IMR-90 (cell line): ENCODE results near the gene LIN37. TPM values are rescaled to one million over a fixed set of nuclear protein-coding genes. Genes with fewer than 3 reads are reported as not detected.

Experiments
- ATAC-seq: fragments of 200-7000 bp; cut with Tn5 transposase; 2 replicates; pipeline ENCODE4 v1.9.1; 2020; ENCODE audit warnings: low read depth, mild to moderate bottlenecking, moderate library complexity
- BruUV-seq: library from RNA; stranded (reverse); fragments of 400-500 nt; replicated peaks from 2 replicates; lab custom pipeline; 2021; lab: Mats Ljungman, UMichigan
- CTCF ChIA-PET: fragments of 300-600 bp; formaldehyde crosslinking; extraction: SDS; loops from one replicate; lab custom pipeline; 2021; ENCODE audit warnings: antibody characterized with exemption; lab: Yijun Ruan, JAX
- POLR2A ChIA-PET: fragments of 300-600 bp; sonication (Branson Sonifier 250); formaldehyde crosslinking; loops from one replicate; lab custom pipeline; 2022; ENCODE audit warnings: antibody characterized with exemption; ENCODE audit not compliant: unreplicated experiment; lab: Charles Lee
- DNase-seq: peaks from one replicate; pipeline ENCODE4 v3.0.0; 2013
- H2AFZ ChIP-seq: replicated peaks from 2 replicates; pipeline ENCODE3; 2013; ENCODE audit warnings: low read length, mild to moderate bottlenecking; ENCODE audit not compliant: poor library complexity
- H2AK5ac ChIP-seq: 2 replicates; pipeline ENCODE4 v1.6.1; 2013; ENCODE audit warnings: low read depth, low read length, inconsistent platforms
- H2AK9ac ChIP-seq: replicated peaks from 2 replicates; pipeline ENCODE3; 2013; ENCODE audit warnings: mild to moderate bottlenecking, low read depth, low read length, moderate library complexity; ENCODE audit not compliant: poor library complexity
- H2BK120ac ChIP-seq: 2 replicates; pipeline ENCODE4 v1.6.1; 2013; ENCODE audit warnings: low read depth, low read length, inconsistent platforms
- H2BK15ac ChIP-seq: 3 replicates; pipeline ENCODE4 v1.6.1; 2013; ENCODE audit warnings: low read depth, low read length, inconsistent platforms
- H2BK20ac ChIP-seq: 2 replicates; pipeline ENCODE4 v1.6.1; 2013; ENCODE audit warnings: low read depth, mild to moderate bottlenecking, inconsistent platforms, low read length, moderate library complexity
- H2BK5ac ChIP-seq: 2 replicates; pipeline ENCODE4 v1.6.1; 2013; ENCODE audit warnings: mild to moderate bottlenecking, low read depth, low read length, inconsistent platforms; ENCODE audit not compliant: poor library complexity, severe bottlenecking
- H3K14ac ChIP-seq: replicated peaks from 2 replicates; pipeline ENCODE4 v1.6.1; 2013; ENCODE audit warnings: low read depth, low read length, inconsistent platforms
- H3K18ac ChIP-seq: 2 replicates; pipeline ENCODE4 v1.6.1; 2013; ENCODE audit warnings: low read depth, low read length, control low read depth
- H3K23ac ChIP-seq: 2 replicates; pipeline ENCODE4 v1.6.1; 2013; ENCODE audit warnings: low read depth, low read length, inconsistent platforms
- H3K27ac ChIP-seq: 2 replicates; pipeline ENCODE4 v1.5.1; 2013; ENCODE audit warnings: mild to moderate bottlenecking, control low read depth, low read length; ENCODE audit not compliant: insufficient read depth
- H3K27me3 ChIP-seq: 2 replicates; pipeline ENCODE4 v1.6.1; 2013; ENCODE audit warnings: low read length; ENCODE audit not compliant: control insufficient read depth, insufficient read depth
- H3K36me3 ChIP-seq: 2 replicates; pipeline ENCODE4 v1.6.1; 2013; ENCODE audit warnings: low read length, mixed read lengths; ENCODE audit not compliant: control insufficient read depth, insufficient read depth
- H3K4ac ChIP-seq: 2 replicates; pipeline ENCODE4 v1.6.1; 2013; ENCODE audit warnings: low read depth, low read length, inconsistent platforms
- H3K4me1 ChIP-seq: 2 replicates; pipeline ENCODE4 v1.6.1; 2013; ENCODE audit warnings: low read length, mixed read lengths; ENCODE audit not compliant: control insufficient read depth, insufficient read depth
- H3K4me2 ChIP-seq: 2 replicates; pipeline ENCODE4 v1.6.1; 2013; ENCODE audit warnings: low read depth, mild to moderate bottlenecking, control low read depth, low read length, moderate library complexity
- H3K4me3 ChIP-seq: 2 replicates; pipeline ENCODE4 v1.5.1; 2013; ENCODE audit warnings: low read depth, mild to moderate bottlenecking, control low read depth, low read length, moderate library complexity; ENCODE audit not compliant: insufficient read depth
- H3K56ac ChIP-seq: 2 replicates; pipeline ENCODE4 v1.6.1; 2013; ENCODE audit warnings: low read length, inconsistent platforms; ENCODE audit not compliant: insufficient read depth; ENCODE audit errors: extremely low read depth
- H3K79me1 ChIP-seq, 2 experiments: 2 replicates each; pipeline ENCODE4 v1.6.1; 2013; ENCODE audit warnings: low read length in 2 of 2, inconsistent platforms in 1 of 2, low read depth in 1 of 2
- H3K9ac ChIP-seq: 2 replicates; pipeline ENCODE4 v1.6.1; 2013; ENCODE audit warnings: low read depth, low read length, control low read depth
- H3K9me1 ChIP-seq: 2 replicates; pipeline ENCODE4 v1.6.1; 2013; ENCODE audit warnings: low read length, inconsistent platforms; ENCODE audit not compliant: insufficient read depth
- H3K9me3 ChIP-seq: 2 replicates; pipeline ENCODE4 v1.6.1; 2013; ENCODE audit warnings: low read length; ENCODE audit not compliant: control insufficient read depth, insufficient read depth
- H4K20me1 ChIP-seq: 2 replicates; pipeline ENCODE4 v1.6.1; 2013; ENCODE audit warnings: low read length, inconsistent platforms; ENCODE audit not compliant: insufficient read depth
- H4K5ac ChIP-seq: 2 replicates; pipeline ENCODE4 v1.6.1; 2013; ENCODE audit warnings: mild to moderate bottlenecking, low read depth, low read length, control low read depth
- H4K8ac ChIP-seq, 2 experiments: 2 replicates each; pipeline ENCODE4 v1.6.1; 2013; ENCODE audit warnings: low read depth in 2 of 2, low read length in 2 of 2, control low read depth in 1 of 2, inconsistent platforms in 1 of 2
- H4K91ac ChIP-seq: 2 replicates; pipeline ENCODE4 v1.6.1; 2013; ENCODE audit warnings: low read depth, low read length, inconsistent platforms; ENCODE audit not compliant: insufficient read depth
- BHLHE40 ChIP-seq: fragments of 150-350 bp; IDR thresholded peaks from 2 replicates; pipeline ENCODE4 v1.6.1; 2016; ENCODE audit warnings: mild to moderate bottlenecking, low read depth, low read length
- CHD1 ChIP-seq: IDR thresholded peaks from 2 replicates; pipeline ENCODE4 v1.6.1; 2012; ENCODE audit warnings: low read depth, low read length, improper control_type of control experiment
- FOS ChIP-seq: fragments of 150-350 bp; IDR thresholded peaks from 2 replicates; pipeline ENCODE4 v1.6.1; 2016; ENCODE audit warnings: low read depth, low read length
- MAFK ChIP-seq: IDR thresholded peaks from 2 replicates; pipeline ENCODE4 v1.6.1; 2012; ENCODE audit warnings: low read depth, low read length, improper control_type of control experiment
- MAZ ChIP-seq: IDR thresholded peaks from 2 replicates; pipeline ENCODE4 v1.6.1; 2012; ENCODE audit warnings: low read depth, mild to moderate bottlenecking, low read length, improper control_type of control experiment, moderate library complexity, borderline replicate concordance
- POLR2A ChIP-seq: IDR thresholded peaks from 2 replicates; pipeline ENCODE4 v1.6.1; 2012; ENCODE audit warnings: mild to moderate bottlenecking, low read depth, low read length
- RAD21 ChIP-seq: IDR thresholded peaks from 2 replicates; pipeline ENCODE4 v1.6.1; 2012; ENCODE audit warnings: low read length, improper control_type of control experiment
- RCOR1 ChIP-seq: IDR thresholded peaks from 2 replicates; pipeline ENCODE4 v1.6.1; 2012; ENCODE audit warnings: mild to moderate bottlenecking, low read length, improper control_type of control experiment; ENCODE audit not compliant: insufficient replicate concordance
- RFX5 ChIP-seq: IDR thresholded peaks from 2 replicates; pipeline ENCODE4 v1.8.0; 2012; ENCODE audit warnings: low read depth, mild to moderate bottlenecking, low read length, moderate library complexity
- SMC3 ChIP-seq: fragments of 150-350 bp; IDR thresholded peaks from 2 replicates; pipeline ENCODE4 v1.6.1; 2016; ENCODE audit warnings: low read depth, mild to moderate bottlenecking, antibody characterized with exemption, low read length, moderate library complexity
- WGBS, 2 experiments: methylation state at CpG; one replicate each; pipeline versions ENCODE4 v1.1.5 to v1.1.7; 2013; ENCODE audit warnings: missing lambda C conversion rate in 2 of 2; ENCODE audit not compliant: insufficient read length in 1 of 2; ENCODE audit errors: extremely low coverage in 2 of 2; 5-methylcytosine and 5-hydroxymethylcytosine counted together
- dilution Hi-C: fragments of 300-500 bp; cut with HindIII; formaldehyde crosslinking; loops from one replicate; pipeline ENCODE4 v1.14.3; 2018; ENCODE audit warnings: low sequenced_read_pairs; ENCODE audit not compliant: unreplicated experiment
- in situ Hi-C: fragments of 300-500 bp; cut with MboI; formaldehyde crosslinking; loops from 3 replicates; pipeline ENCODE4 v1.14.3; 2019; ENCODE audit warnings: low sequenced_read_pairs, inconsistent platforms, mixed read lengths
- intact Hi-C: fragments of 100-400 bp; cut with micrococcal nuclease; formaldehyde crosslinking; loops from 2 replicates; pipeline ENCODE4 v1.10.0; 2022
- polyA plus RNA-seq, 3 experiments: library from polyadenylated mRNA; depleted of rRNA; stranded (reverse); fragments of >200 nt; gene quantifications; 2 replicates each; pipeline ENCODE4 v1.2.3, GENCODE V29; 2012; ENCODE audit warnings: low replicate concordance in 1 of 3
- total RNA-seq: library from RNA; depleted of rRNA; stranded (reverse); fragments of >200 nt; gene quantifications from 2 replicates; pipeline ENCODE4 v1.2.3, GENCODE V29; 2012
- TF ChIP-seq, protein P1 (sequence below): conservative IDR thresholded peaks from 2 replicates; pipeline ENCODE4 v1.5.1; 2012; ENCODE audit warnings: mild to moderate bottlenecking, low read depth, low read length, improper control_type of control experiment
- TF ChIP-seq, protein P2 (sequence below): fragments of 150-350 bp; IDR thresholded peaks from 2 replicates; pipeline ENCODE4 v1.6.1; 2017; ENCODE audit warnings: mild to moderate bottlenecking, antibody characterized with exemption, low read length, low read depth
- TF ChIP-seq, protein P3 (sequence below): fragments of 150-350 bp; IDR thresholded peaks from 2 replicates; pipeline ENCODE4 v1.6.1; 2016; ENCODE audit warnings: low read depth, mild to moderate bottlenecking, low read length, moderate library complexity, borderline replicate concordance

Gene LIN37
- total and polyA plus RNA-seq, 2 of the 4 experiments (the other 2 are of a cell fraction): 12.7 to 23.1 TPM

DNA sequence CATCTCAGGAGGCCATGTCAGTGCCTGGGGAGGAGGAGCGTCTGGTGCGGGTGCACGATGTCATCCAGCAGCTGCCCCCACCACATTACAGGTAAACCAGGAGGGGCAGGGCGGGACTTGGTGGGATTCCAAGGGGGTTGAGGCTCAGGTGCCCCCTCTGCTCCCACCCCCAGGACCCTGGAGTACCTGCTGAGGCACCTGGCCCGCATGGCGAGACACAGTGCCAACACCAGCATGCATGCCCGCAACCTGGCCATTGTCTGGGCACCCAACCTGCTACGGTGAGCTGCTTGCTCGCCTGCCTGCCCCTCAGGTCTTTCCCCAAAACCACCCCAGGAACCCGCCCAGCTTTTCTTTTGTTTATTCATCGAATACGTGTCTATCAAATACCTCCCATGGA, 34.2 kb downstream of the LIN37 start:
- Histone ChIP-seq H2AK9ac (no peak overlapping the region), H2BK5ac (no peak overlapping the region), H4K20me1 (no peaks in the 10 kb centered on the region), H3K56ac (no peak overlapping the region), H3K9me1 (no peaks in the 10 kb centered on the region), H4K91ac (no peak overlapping the region), H3K4me3 (no peak overlapping the region), H3K14ac (no peak overlapping the region), H2BK15ac (no peak overlapping the region), H3K4me1 (no peaks in the 10 kb centered on the region), H3K27me3 (no peaks in the 10 kb centered on the region), H3K18ac (no peak overlapping the region), H3K23ac (no peak overlapping the region), H3K4me2 (no peak overlapping the region), H4K5ac (no peak overlapping the region), H2AFZ (no peak overlapping the region), H3K27ac (no peak overlapping the region), H3K79me1 (no peaks in the 10 kb centered on the region), H3K9me3 (no peaks in the 10 kb centered on the region), H3K9ac (no peak overlapping the region), H3K4ac (no peak overlapping the region), H2BK120ac (no peak overlapping the region), H4K8ac (no peak overlapping the region), H2BK20ac (no peak overlapping the region), H3K36me3 (peaks cover 16% of the 10 kb centered on the region), H2AK5ac (no peak overlapping the region)
- no peak for DNase-seq
- WGBS, 2 experiments: 95% methylated on average over 8 of the region's 12 CpGs; no CpG with 5 or more reads in 1 of the 2 experiments
- ATAC-seq: no peak
- dilution Hi-C loops (no loop called here), in situ Hi-C loops (no loop called here), intact Hi-C loops (no loop called here)
- CTCF ChIA-PET: no interaction called here
- TF ChIP-seq SMC3 (no peak), MAZ (no peak), MAFK (no peak), RFX5 (no peak), RCOR1 (no peak), POLR2A (no peak), BHLHE40 (no peak), RAD21 (no peak), FOS (no peak), CHD1 (no peak)
- TF ChIP-seq, protein P1, sequence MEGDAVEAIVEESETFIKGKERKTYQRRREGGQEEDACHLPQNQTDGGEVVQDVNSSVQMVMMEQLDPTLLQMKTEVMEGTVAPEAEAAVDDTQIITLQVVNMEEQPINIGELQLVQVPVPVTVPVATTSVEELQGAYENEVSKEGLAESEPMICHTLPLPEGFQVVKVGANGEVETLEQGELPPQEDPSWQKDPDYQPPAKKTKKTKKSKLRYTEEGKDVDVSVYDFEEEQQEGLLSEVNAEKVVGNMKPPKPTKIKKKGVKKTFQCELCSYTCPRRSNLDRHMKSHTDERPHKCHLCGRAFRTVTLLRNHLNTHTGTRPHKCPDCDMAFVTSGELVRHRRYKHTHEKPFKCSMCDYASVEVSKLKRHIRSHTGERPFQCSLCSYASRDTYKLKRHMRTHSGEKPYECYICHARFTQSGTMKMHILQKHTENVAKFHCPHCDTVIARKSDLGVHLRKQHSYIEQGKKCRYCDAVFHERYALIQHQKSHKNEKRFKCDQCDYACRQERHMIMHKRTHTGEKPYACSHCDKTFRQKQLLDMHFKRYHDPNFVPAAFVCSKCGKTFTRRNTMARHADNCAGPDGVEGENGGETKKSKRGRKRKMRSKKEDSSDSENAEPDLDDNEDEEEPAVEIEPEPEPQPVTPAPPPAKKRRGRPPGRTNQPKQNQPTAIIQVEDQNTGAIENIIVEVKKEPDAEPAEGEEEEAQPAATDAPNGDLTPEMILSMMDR: no peak
- TF ChIP-seq, protein P2, sequence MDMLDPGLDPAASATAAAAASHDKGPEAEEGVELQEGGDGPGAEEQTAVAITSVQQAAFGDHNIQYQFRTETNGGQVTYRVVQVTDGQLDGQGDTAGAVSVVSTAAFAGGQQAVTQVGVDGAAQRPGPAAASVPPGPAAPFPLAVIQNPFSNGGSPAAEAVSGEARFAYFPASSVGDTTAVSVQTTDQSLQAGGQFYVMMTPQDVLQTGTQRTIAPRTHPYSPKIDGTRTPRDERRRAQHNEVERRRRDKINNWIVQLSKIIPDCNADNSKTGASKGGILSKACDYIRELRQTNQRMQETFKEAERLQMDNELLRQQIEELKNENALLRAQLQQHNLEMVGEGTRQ: no peak
- TF ChIP-seq, protein P3, sequence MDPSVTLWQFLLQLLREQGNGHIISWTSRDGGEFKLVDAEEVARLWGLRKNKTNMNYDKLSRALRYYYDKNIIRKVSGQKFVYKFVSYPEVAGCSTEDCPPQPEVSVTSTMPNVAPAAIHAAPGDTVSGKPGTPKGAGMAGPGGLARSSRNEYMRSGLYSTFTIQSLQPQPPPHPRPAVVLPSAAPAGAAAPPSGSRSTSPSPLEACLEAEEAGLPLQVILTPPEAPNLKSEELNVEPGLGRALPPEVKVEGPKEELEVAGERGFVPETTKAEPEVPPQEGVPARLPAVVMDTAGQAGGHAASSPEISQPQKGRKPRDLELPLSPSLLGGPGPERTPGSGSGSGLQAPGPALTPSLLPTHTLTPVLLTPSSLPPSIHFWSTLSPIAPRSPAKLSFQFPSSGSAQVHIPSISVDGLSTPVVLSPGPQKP: no peak
- BruUV-seq: no TSS peak
- POLR2A ChIA-PET: no interaction called here
